RWPE1 (cell line): Measurements from ENCODE around the gene ATF3.

Experiments used
- CTCF ChIA-PET: fragments of 350-600 bp; sonication (Branson Sonifier 250); formaldehyde crosslinking; extraction: SDS; loops from one replicate; lab custom pipeline; 2021; lab: Yijun Ruan, JAX
- POLR2A ChIA-PET: fragments of 400-600 bp; formaldehyde crosslinking; extraction: SDS; loops from one replicate; lab custom pipeline; 2020; ENCODE audit warnings: antibody characterized with exemption; ENCODE audit not compliant: low non-redundant PET; lab: Yijun Ruan, JAX
- DNase-seq: peaks from one replicate; pipeline ENCODE4 v3.0.0; 2012; ENCODE audit warnings: low spot score
- H3K27ac ChIP-seq: fragments of 450-650 bp; 2 replicates; pipeline ENCODE4 v1.5.1; 2017
- CTCF ChIP-seq: fragments of 450-650 bp; conservative IDR thresholded peaks from 2 replicates; pipeline ENCODE4 v1.5.1; 2017; ENCODE audit warnings: low read depth, mild to moderate bottlenecking

ATF3 gene

GRCh38 chr1:212640223-212640878 is 31.8 kb downstream of the ATF3 start:
- ChIA-PET POLR2A (no interaction called here), CTCF (interaction anchor here (1.5 kb wide), 1 partner anchor 25 kb away, joined by 3 read pairs; no protein-coding TSS in a partner anchor)
- TF ChIP-seq CTCF, result no peak

GRCh38 chr1:212641956-212642355 is 33.4 kb downstream of the ATF3 start:
- no peak overlapping the region for H3K27ac ChIP-seq
- ChIA-PET CTCF (interaction anchor here (0.7 to 1.5 kb wide), 2 partner anchors 23 to 24 kb away, joined by 3 to 10 read pairs; no protein-coding TSS in a partner anchor), POLR2A (no interaction called here)
- DNase-seq, result no peak
- no peak for TF ChIP-seq CTCF

More at GRCh38 chr1:212640223-212640878, 31.8 kb downstream of the ATF3 start:
- H3K27ac ChIP-seq, result no peak overlapping the region
- DNase-seq, result no peak

GRCh38 chr1:212643877-212644276 is 35.3 kb downstream of the ATF3 start:
- no peak for TF ChIP-seq CTCF
- POLR2A ChIA-PET, result no interaction called here
- DNase-seq, result no peak
- CTCF ChIA-PET, result interaction anchor here (0.7 kb wide), 1 partner anchor 232 kb away, joined by 3 read pairs; no protein-coding TSS in a partner anchor
- H3K27ac ChIP-seq, result no peak overlapping the region

- POLR2A ChIA-PET, result no interaction called here
- no peak for TF ChIP-seq CTCF
- no peak overlapping the region for H3K27ac ChIP-seq
- CTCF ChIA-PET, result no interaction called here
- no peak for DNase-seq
These were observed 36.4 kb downstream of the ATF3 start for GRCh38 chr1:212644866-212645545.

GRCh38 chr1:212645546-212646543 is 37.3 kb downstream of the ATF3 start:
- H3K27ac ChIP-seq, result no peak overlapping the region
- no peak for TF ChIP-seq CTCF
- ChIA-PET CTCF (no interaction called here), POLR2A (no interaction called here)
- DNase-seq, result no peak

GRCh38 chr1:212646588-212646987 is 38.0 kb downstream of the ATF3 start:
- CTCF ChIA-PET, result no interaction called here
- DNase-seq, result no peak
- H3K27ac ChIP-seq, result no peak overlapping the region
- POLR2A ChIA-PET, result no interaction called here
- no peak for TF ChIP-seq CTCF
